Natural killer cell (primary cell): ENCODE data around the gene SOX8. TPM values are rescaled to one million over a fixed set of nuclear protein-coding genes. Genes with fewer than 3 reads are reported as not detected.

ENCODE experiments used
- ATAC-seq, 3 donors: fragments of 150-1000 bp in 2 of 3; fragments of 200-7000 bp in 1 of 3; cut with Tn5 transposase; 1 replicate in 1 of 3; 2 replicates in 2 of 3; pipeline ENCODE4 v1.10.0; 2021; ENCODE audit warnings: mild to moderate bottlenecking in 2 of 3, moderate library complexity in 2 of 3
- DNase-seq, 2 donors: peaks; one replicate each; pipeline versions ENCODE4 v3.0.0 to v3.0.0-alpha.2; 2013 to 2021; ENCODE audit warnings: mixed read lengths in 1 of 2
- H3K27ac ChIP-seq: one replicate; pipeline ENCODE4 v1.5.1; 2013; ENCODE audit warnings: mild to moderate bottlenecking, low read length
- H3K27me3 ChIP-seq: one replicate; pipeline ENCODE4 v1.6.1; 2013; ENCODE audit warnings: low read length; ENCODE audit not compliant: control insufficient read depth, insufficient read depth
- H3K36me3 ChIP-seq: one replicate; pipeline ENCODE4 v1.6.1; 2013; ENCODE audit warnings: low read length; ENCODE audit not compliant: control insufficient read depth, insufficient read depth
- H3K4me1 ChIP-seq: one replicate; pipeline ENCODE4 v1.6.1; 2013; ENCODE audit warnings: low read length; ENCODE audit not compliant: control insufficient read depth, insufficient read depth
- H3K4me3 ChIP-seq: one replicate; pipeline ENCODE4 v1.5.1; 2013; ENCODE audit warnings: low read length
- H3K9me3 ChIP-seq: one replicate; pipeline ENCODE4 v1.6.1; 2013; ENCODE audit warnings: low read length; ENCODE audit not compliant: control insufficient read depth, insufficient read depth
- H3K27ac Mint-ChIP-seq, 2 donors: one replicate each; pipeline ENCODE4 v1.8.0; 2022; ENCODE audit warnings: mild to moderate bottlenecking in 2 of 2, mixed read lengths in 2 of 2, moderate library complexity in 1 of 2
- H3K27me3 Mint-ChIP-seq, 2 donors: one replicate each; pipeline ENCODE4 v1.8.0; 2022; ENCODE audit warnings: low read depth in 2 of 2, mixed read lengths in 2 of 2
- H3K36me3 Mint-ChIP-seq: one replicate; pipeline ENCODE4 v1.8.0; 2022; ENCODE audit warnings: mixed read lengths
- H3K4me1 Mint-ChIP-seq, 2 donors: one replicate each; pipeline ENCODE4 v1.8.0; 2022; ENCODE audit warnings: mixed read lengths in 2 of 2
- H3K4me3 Mint-ChIP-seq: one replicate; pipeline ENCODE4 v1.8.0; 2022; ENCODE audit warnings: mild to moderate bottlenecking, moderate library complexity, mixed read lengths
- H3K9me3 Mint-ChIP-seq, 2 donors: one replicate each; pipeline ENCODE4 v1.8.0; 2022; ENCODE audit warnings: mixed read lengths in 2 of 2
- CTCF ChIP-seq: fragments of 200-600 bp; IDR thresholded peaks from one replicate; pipeline ENCODE4 v1.8.0; 2022; ENCODE audit warnings: antibody characterized with exemption
- WGBS: methylation state at CpG from one replicate; pipeline ENCODE4 v1.1.7; 2013; ENCODE audit warnings: missing lambda C conversion rate; ENCODE audit not compliant: insufficient coverage; 5-methylcytosine and 5-hydroxymethylcytosine counted together
- intact Hi-C: fragments of 100-400 bp; cut with micrococcal nuclease; formaldehyde crosslinking; loops from one replicate; pipeline ENCODE4 v1.14.2; 2022
- total RNA-seq, 4 donors: library from RNA; stranded (reverse); fragments of 120-200 nt in 1 of 4; gene quantifications; one replicate each; pipeline versions ENCODE4 v1.2.3 to v1.2.4, GENCODE V29; 2013 to 2022

SOX8 gene
- total RNA-seq, 3 donors from 2014 or later (not counting 1 experiment from before 2014, with no cell fraction given): not detected

- H3K27me3 ChIP-seq: no peaks in the 10 kb centered on the region
- H3K4me1 ChIP-seq: peaks cover 17% of the 10 kb centered on the region
- Mint-ChIP-seq H3K27ac (peak overlapping the region; percentile 2 to 35), H3K4me3 (peak overlapping the region; percentile 74), H3K27me3 (no peaks in the 10 kb centered on the region), H3K9me3 (no peaks in the 10 kb centered on the region), H3K36me3 (no peaks in the 10 kb centered on the region), H3K4me1 (peaks cover 10% of the 10 kb centered on the region in 2 donors)
- no peak overlapping the region for H3K27ac ChIP-seq
- H3K4me3 ChIP-seq: no peak overlapping the region
- no peaks in the 10 kb centered on the region for H3K36me3 ChIP-seq
- no peak for TF ChIP-seq CTCF
- 89% methylated on average over 8 of the region's 8 CpGs for WGBS
- intact Hi-C loops: no loop called here
- ATAC-seq: no peak
- H3K9me3 ChIP-seq: no peaks in the 10 kb centered on the region
- no peak for DNase-seq
These were observed 9.6 kb upstream of the SOX8 start for GRCh38 chr16:971981-972315.

- intact Hi-C loops: no loop called here
- no peaks in the 10 kb centered on the region for H3K9me3 ChIP-seq
- no peaks in the 10 kb centered on the region for H3K27me3 ChIP-seq
- H3K27ac ChIP-seq: no peak overlapping the region
- Mint-ChIP-seq H3K9me3 (no peaks in the 10 kb centered on the region), H3K27ac (no peak overlapping the region), H3K27me3 (no peaks in the 10 kb centered on the region), H3K36me3 (no peaks in the 10 kb centered on the region), H3K4me1 (peaks cover 10% of the 10 kb centered on the region in 2 donors), H3K4me3 (peak overlapping the region; percentile 74)
- 92% methylated on average over 32 of the region's 32 CpGs for WGBS
- no peak overlapping the region for H3K4me3 ChIP-seq
- DNase-seq: no peak
- H3K36me3 ChIP-seq: no peaks in the 10 kb centered on the region
- H3K4me1 ChIP-seq: peaks cover 17% of the 10 kb centered on the region
- TF ChIP-seq CTCF: no peak
- ATAC-seq: no peak
These were observed 9.1 kb upstream of the SOX8 start for GRCh38 chr16:972316-973002.

GRCh38 chr16:973366-973765 is 8.2 kb upstream of the SOX8 start:
- Histone ChIP-seq H3K4me1 (peaks cover 17% of the 10 kb centered on the region), H3K9me3 (no peaks in the 10 kb centered on the region), H3K27me3 (no peaks in the 10 kb centered on the region), H3K27ac (no peak overlapping the region), H3K36me3 (no peaks in the 10 kb centered on the region), H3K4me3 (no peak overlapping the region)
- Mint-ChIP-seq H3K36me3 (no peaks in the 10 kb centered on the region), H3K27me3 (peaks cover 0 to 8% of the 10 kb centered on the region in 2 donors), H3K9me3 (no peaks in the 10 kb centered on the region), H3K27ac (no peak overlapping the region), H3K4me3 (no peak overlapping the region), H3K4me1 (peaks cover 5 to 10% of the 10 kb centered on the region in 2 donors)
- ATAC-seq (no peak), DNase-seq (no peak)
- intact Hi-C loops: no loop called here
- WGBS: 90% methylated on average over 17 of the region's 17 CpGs
- no peak for TF ChIP-seq CTCF
